B cell (primary cell): ENCODE measurements around the gene FMN1. TPM values are rescaled to one million over a fixed set of nuclear protein-coding genes. Genes with fewer than 3 reads are reported as not detected.

ENCODE experiments used
- ATAC-seq: fragments of 200-7000 bp; cut with Tn5 transposase; one replicate; pipeline ENCODE4 v1.10.0; 2021; ENCODE audit warnings: low read depth, mild to moderate bottlenecking, moderate number of reproducible peaks, moderate library complexity
- CTCF ChIA-PET: fragments of 350-600 bp; sonication (Branson Sonifier 250); formaldehyde crosslinking; loops from one replicate; lab custom pipeline; 2021; ENCODE audit warnings: antibody characterized with exemption, inconsistent platforms; lab: Charles Lee
- POLR2A ChIA-PET: fragments of 350-600 bp; sonication (Branson Sonifier 250); formaldehyde crosslinking; loops from one replicate; lab custom pipeline; 2021; ENCODE audit warnings: antibody characterized with exemption; lab: Charles Lee
- DNase-seq: peaks from one replicate; pipeline ENCODE4 v3.0.0; 2013
- H2AFZ ChIP-seq: 2 replicates; pipeline ENCODE4 v1.6.1; 2012; ENCODE audit warnings: mild to moderate bottlenecking, low read depth, low read length; ENCODE audit not compliant: insufficient read depth, poor library complexity, severe bottlenecking
- H3K27ac ChIP-seq, 2 donors: 1 replicate in 1 of 2; 2 replicates in 1 of 2; pipeline ENCODE4 v1.5.1; 2012 to 2013; ENCODE audit warnings: low read length in 2 of 2, mild to moderate bottlenecking in 2 of 2, moderate library complexity in 1 of 2
- H3K27me3 ChIP-seq, 4 experiments: fragments of 200-600 bp in 1 of 4; sonication (generic) in 1 of 4; replicated peaks in 1 of 4; 1 replicate in 2 of 4; 2 replicates in 2 of 4; pipeline versions ENCODE4 v1.6.1 to v1.7.0; 2013 to 2016; ENCODE audit warnings: low read length in 3 of 4, mild to moderate bottlenecking in 2 of 4, mixed read lengths in 1 of 4, moderate library complexity in 1 of 4; ENCODE audit not compliant: insufficient read depth in 4 of 4, control insufficient read depth in 3 of 4; ENCODE audit errors: control extremely low read depth in 1 of 4
- H3K36me3 ChIP-seq, 2 experiments: replicated peaks in 1 of 2; 1 replicate in 1 of 2; 2 replicates in 1 of 2; pipeline versions ENCODE4 v1.6.1 to v1.7.1; 2013; ENCODE audit warnings: low read length in 1 of 2; ENCODE audit not compliant: insufficient read depth in 2 of 2, control insufficient read depth in 1 of 2; ENCODE audit errors: control extremely low read depth in 1 of 2, extremely low read depth in 1 of 2
- H3K4me1 ChIP-seq, 2 donors: fragments of 200-600 bp in 1 of 2; sonication (generic) in 1 of 2; 1 replicate in 1 of 2; 2 replicates in 1 of 2; pipeline versions ENCODE4 v1.5.1 to v1.6.1; 2013 to 2017; ENCODE audit warnings: low read length in 2 of 2; ENCODE audit not compliant: control insufficient read depth in 2 of 2, insufficient read depth in 2 of 2
- H3K4me2 ChIP-seq: replicated peaks from 2 replicates; pipeline ENCODE3; 2012; ENCODE audit warnings: mild to moderate bottlenecking, low read depth, low read length; ENCODE audit not compliant: poor library complexity, severe bottlenecking
- H3K4me3 ChIP-seq, 5 experiments: fragments of 200-600 bp in 1 of 5; sonication (generic) in 1 of 5; 1 replicate in 3 of 5; 2 replicates in 2 of 5; pipeline versions ENCODE4 v1.5.1 to v1.7.0; 2011 to 2016; ENCODE audit warnings: low read length in 4 of 5, mild to moderate bottlenecking in 4 of 5, low read depth in 2 of 5, control low read depth in 1 of 5, moderate library complexity in 1 of 5; ENCODE audit not compliant: insufficient read depth in 1 of 5; ENCODE audit errors: control extremely low read depth in 1 of 5, extremely low read depth in 1 of 5
- H3K79me2 ChIP-seq: fragments of 200-600 bp; sonication (generic); one replicate; pipeline ENCODE4 v1.6.0; 2016; ENCODE audit warnings: low read length; ENCODE audit not compliant: control insufficient read depth, insufficient read depth
- H3K9ac ChIP-seq: fragments of 200-600 bp; sonication (generic); 2 replicates; pipeline ENCODE4 v1.6.1; 2017; ENCODE audit warnings: mild to moderate bottlenecking, low read length, moderate library complexity
- H3K9me3 ChIP-seq, 3 donors: one replicate each; pipeline versions ENCODE4 v1.6.1 to v1.7.1; 2013; ENCODE audit warnings: low read length in 2 of 3; ENCODE audit not compliant: control insufficient read depth in 2 of 3, insufficient read depth in 1 of 3; ENCODE audit errors: control extremely low read depth in 1 of 3
- H4K20me1 ChIP-seq: 2 replicates; pipeline ENCODE4 v1.6.0; 2012; ENCODE audit warnings: mild to moderate bottlenecking, low read length; ENCODE audit not compliant: insufficient read depth, control insufficient read depth, poor library complexity, severe bottlenecking
- H3K27ac Mint-ChIP-seq: one replicate; pipeline ENCODE4 v1.8.0; 2021; ENCODE audit warnings: mixed read lengths
- H3K27me3 Mint-ChIP-seq: one replicate; pipeline ENCODE4 v1.8.0; 2021; ENCODE audit warnings: mixed read lengths
- H3K4me1 Mint-ChIP-seq: one replicate; pipeline ENCODE4 v1.8.0; 2021; ENCODE audit warnings: mixed read lengths
- H3K4me3 Mint-ChIP-seq: one replicate; pipeline ENCODE4 v1.8.0; 2021; ENCODE audit warnings: mixed read lengths
- H3K9me3 Mint-ChIP-seq: one replicate; pipeline ENCODE4 v1.8.0; 2022; ENCODE audit warnings: mixed read lengths; ENCODE audit not compliant: insufficient read depth
- CTCF ChIP-seq: fragments of 200-600 bp; IDR thresholded peaks from one replicate; pipeline ENCODE4 v1.8.0; 2022; ENCODE audit warnings: antibody characterized with exemption, mild to moderate bottlenecking
- EZH2 ChIP-seq: IDR thresholded peaks from 2 replicates; pipeline ENCODE4 v1.6.1; 2012; ENCODE audit warnings: borderline replicate concordance, low read depth, mild to moderate bottlenecking, moderate library complexity, low read length; ENCODE audit not compliant: insufficient read depth, poor library complexity, severe bottlenecking
- WGBS: methylation state at CpG from one replicate; pipeline ENCODE4 v1.1.5; 2013; ENCODE audit warnings: missing lambda C conversion rate; ENCODE audit not compliant: insufficient coverage; 5-methylcytosine and 5-hydroxymethylcytosine counted together
- intact Hi-C: fragments of 100-400 bp; cut with micrococcal nuclease; formaldehyde crosslinking; loops from one replicate; pipeline ENCODE4 v1.10.0; 2022
- polyA plus RNA-seq: library from polyadenylated mRNA; depleted of rRNA; stranded (reverse); fragments of >200 nt; gene quantifications from 2 replicates; pipeline ENCODE4 v1.2.3, GENCODE V29; 2012
- total RNA-seq, 2 donors: library from RNA; stranded (reverse); fragments of 120-200 nt in 1 of 2; gene quantifications; 1 replicate in 1 of 2; 2 replicates in 1 of 2; pipeline versions ENCODE4 v1.2.3 to v1.2.4, GENCODE V29; 2013 to 2022

FMN1 gene
- total and polyA plus RNA-seq, 2 donors (not counting 1 experiment from before 2014, with no cell fraction given), result 0.21 to 0.96 TPM

- no peak for ATAC-seq
These were observed 58.2 kb downstream of the FMN1 start for GRCh38 chr15:33136353-33136752.

GRCh38 chr15:33135355-33135781 is 59.1 kb downstream of the FMN1 start:
- no peak overlapping the region for H2AFZ ChIP-seq
- H4K20me1 ChIP-seq, result no peaks in the 10 kb centered on the region
- H3K4me1 Mint-ChIP-seq, result no peaks in the 10 kb centered on the region
- ATAC-seq (no peak), DNase-seq (no peak)
- H3K27me3 Mint-ChIP-seq, result peaks cover 22% of the 10 kb centered on the region
- no peaks in the 10 kb centered on the region for H3K27me3 ChIP-seq
- H3K4me2 ChIP-seq, result no peak overlapping the region
- H3K27ac ChIP-seq, result no peak overlapping the region
- no peaks in the 10 kb centered on the region for H3K4me1 ChIP-seq
- no peaks in the 10 kb centered on the region for H3K79me2 ChIP-seq
- H3K27ac Mint-ChIP-seq, result no peak overlapping the region
- no peak overlapping the region for H3K9ac ChIP-seq
- no peak overlapping the region for H3K4me3 ChIP-seq
- WGBS, result 67% methylated on average over 1 of the region's 5 CpGs
- intact Hi-C loops, result no loop called here
- ChIA-PET POLR2A (no interaction called here), CTCF (interaction anchor here (0.9 to 3.8 kb wide), 2 partner anchors 472 kb away, joined by 3 to 19 read pairs; no protein-coding TSS in a partner anchor)
- no peaks in the 10 kb centered on the region for H3K9me3 ChIP-seq
- TF ChIP-seq CTCF, result no peak
- no peak for TF ChIP-seq EZH2
- H3K36me3 ChIP-seq, result no peaks in the 10 kb centered on the region
- no peaks in the 10 kb centered on the region for H3K9me3 Mint-ChIP-seq
- H3K4me3 Mint-ChIP-seq, result no peak overlapping the region

More at GRCh38 chr15:33136353-33136752, 58.2 kb downstream of the FMN1 start:
- no peak overlapping the region for H3K9ac ChIP-seq
- no peaks in the 10 kb centered on the region for H3K4me1 ChIP-seq
- DNase-seq, result no peak
- no peaks in the 10 kb centered on the region for H3K79me2 ChIP-seq
- H3K27me3 ChIP-seq, result no peaks in the 10 kb centered on the region
- H2AFZ ChIP-seq, result no peak overlapping the region
- no peak overlapping the region for H3K4me2 ChIP-seq
- intact Hi-C loops, result no loop called here
- peaks cover 25% of the 10 kb centered on the region for H3K27me3 Mint-ChIP-seq
- H3K4me3 Mint-ChIP-seq, result no peak overlapping the region
- H4K20me1 ChIP-seq, result no peaks in the 10 kb centered on the region
- H3K9me3 ChIP-seq, result no peaks in the 10 kb centered on the region
- no peak overlapping the region for H3K27ac ChIP-seq
- ChIA-PET CTCF (interaction anchor here (0.9 kb wide), 1 partner anchor 473 kb away, joined by 3 read pairs; no protein-coding TSS in a partner anchor), POLR2A (no interaction called here)
- no peak overlapping the region for H3K4me3 ChIP-seq
- H3K36me3 ChIP-seq, result no peaks in the 10 kb centered on the region
- TF ChIP-seq EZH2, result no peak
- H3K9me3 Mint-ChIP-seq, result no peaks in the 10 kb centered on the region
- no peaks in the 10 kb centered on the region for H3K4me1 Mint-ChIP-seq
- whole genome bisulfite sequencing, result no CpG with 5 or more reads among the region's 4 CpGs
- H3K27ac Mint-ChIP-seq, result no peak overlapping the region
